HG03354 (cell line): ENCODE measurements around the gene CD46.
"Not testable (repeated sequence)": the region's sequence is repeated elsewhere in the genome, so short reads cannot be mapped to it uniquely, and the experiment has no call there.

Experiments used
- ATAC-seq: cut with Tn5 transposase; IDR thresholded peaks from one replicate; pipeline ENCODE4 v1.9.1; 2021; ENCODE audit warnings: mild to moderate bottlenecking; ENCODE audit not compliant: unreplicated experiment, poor library complexity, severe bottlenecking

Gene CD46

DNA sequence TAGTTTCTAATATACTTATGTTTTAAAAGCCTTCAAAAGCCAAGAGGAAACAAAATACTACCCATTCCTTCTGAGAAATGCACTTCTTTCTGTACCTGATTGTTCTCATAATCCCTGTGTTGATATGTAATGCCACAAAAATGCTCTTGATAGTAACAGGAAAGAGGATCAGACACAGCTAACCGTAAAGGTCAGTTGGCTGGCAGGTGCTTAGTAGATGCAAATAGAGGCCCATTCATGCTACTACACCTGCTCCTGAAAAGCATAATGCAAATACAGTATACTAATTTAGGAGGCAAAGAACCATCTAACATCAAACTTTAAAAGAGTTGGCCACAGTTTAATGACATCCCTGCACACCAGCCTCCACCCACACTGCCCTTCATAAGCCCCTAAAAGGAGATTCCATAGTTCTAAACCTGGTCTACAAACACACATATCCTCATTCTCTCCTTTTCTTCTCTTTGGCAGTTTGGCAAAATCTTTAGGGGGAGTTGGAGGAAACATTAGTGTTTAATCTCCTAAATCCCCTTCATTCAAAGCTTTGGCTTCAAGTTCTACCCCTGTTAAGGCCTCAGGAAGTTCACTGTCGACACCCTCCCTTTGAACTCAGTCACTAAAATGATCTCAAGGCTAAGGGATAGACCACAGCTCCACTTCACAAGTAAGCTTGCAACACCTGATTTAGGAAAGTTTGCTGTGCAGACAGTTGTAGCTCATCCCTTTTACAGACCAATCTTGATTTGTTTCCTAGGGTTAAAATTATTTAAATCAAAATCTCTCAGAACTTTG lies 2.9 kb upstream of the CD46 start:
- ATAC-seq, result no peak

DNA sequence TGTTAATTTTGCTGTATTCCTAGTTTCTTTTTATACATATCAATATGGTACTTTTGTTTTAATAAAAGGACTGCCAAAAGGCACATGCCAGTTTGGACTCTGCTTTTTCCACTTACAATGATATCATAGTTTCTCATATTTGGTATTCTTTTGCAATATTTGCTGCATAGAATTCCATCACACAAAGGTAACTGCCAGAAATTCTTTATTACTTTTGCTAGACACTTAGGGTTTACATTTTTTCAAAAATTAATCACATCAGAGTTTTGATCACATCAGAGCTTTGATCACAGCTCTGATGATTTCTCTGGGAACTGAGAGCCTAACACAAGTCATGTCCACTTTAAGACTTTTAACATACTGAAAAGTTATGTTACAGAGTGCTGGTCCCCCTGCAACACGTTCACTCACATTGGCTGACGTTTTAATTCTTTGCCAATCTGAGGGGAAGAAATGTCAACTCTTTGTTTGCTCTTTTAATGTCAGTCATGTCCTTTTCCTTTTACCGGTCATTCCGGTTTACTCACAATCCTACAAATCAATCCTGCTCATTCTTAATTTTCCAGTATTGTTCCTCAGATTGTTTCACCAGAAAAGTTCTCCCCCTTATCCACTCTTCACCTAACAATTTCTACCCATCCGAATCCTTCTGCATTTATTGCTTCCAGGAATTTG lies 1.1 kb upstream of the CD46 start:
- no peak for ATAC-seq

DNA sequence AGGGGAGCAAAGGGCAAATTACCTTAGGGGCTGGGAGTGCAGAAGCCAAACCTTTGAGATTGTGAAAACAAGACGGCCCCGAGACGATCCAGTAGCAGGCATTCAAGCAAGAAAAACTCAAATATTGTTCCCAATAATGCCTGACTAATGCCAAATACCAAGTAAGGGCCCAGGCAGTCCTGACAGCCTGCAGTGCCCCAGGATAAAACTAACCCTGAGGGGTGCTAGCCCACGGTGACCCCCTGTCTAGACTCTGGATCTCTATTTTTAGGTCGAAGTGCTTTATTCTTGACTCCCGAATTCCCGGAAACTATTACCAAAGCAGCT lies 428 bp upstream of the CD46 start:
- ATAC-seq, result peak; percentile 3

DNA sequence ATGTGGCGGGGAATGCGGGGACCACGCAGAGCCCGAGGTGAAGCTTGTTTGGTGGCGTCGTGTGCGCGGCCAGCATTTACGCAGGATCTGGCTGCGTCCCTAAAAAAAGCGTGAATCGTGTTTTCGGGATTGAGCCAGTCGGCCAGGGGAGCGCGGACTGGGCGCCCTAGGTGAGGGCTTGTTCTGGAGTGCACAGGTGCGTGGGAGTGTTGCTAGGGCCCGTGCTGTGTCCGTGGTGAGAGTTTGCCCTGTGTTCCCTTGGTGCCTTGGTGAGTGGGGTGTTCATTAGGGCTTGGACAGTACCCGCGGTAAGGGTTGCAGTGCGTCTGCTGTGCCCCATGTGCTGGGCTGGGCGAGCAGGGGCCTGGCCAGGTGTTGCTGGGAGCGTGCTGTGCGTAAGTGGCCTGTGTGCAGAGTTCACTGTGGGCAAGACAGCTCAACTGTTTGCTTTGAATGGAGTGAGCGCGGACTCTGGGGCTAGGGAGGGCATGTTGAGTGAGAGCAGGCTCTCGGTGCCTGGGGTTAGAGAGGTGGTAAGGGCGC lies 673 bp downstream of the CD46 start:
- ATAC-seq, result peak; percentile 27

DNA sequence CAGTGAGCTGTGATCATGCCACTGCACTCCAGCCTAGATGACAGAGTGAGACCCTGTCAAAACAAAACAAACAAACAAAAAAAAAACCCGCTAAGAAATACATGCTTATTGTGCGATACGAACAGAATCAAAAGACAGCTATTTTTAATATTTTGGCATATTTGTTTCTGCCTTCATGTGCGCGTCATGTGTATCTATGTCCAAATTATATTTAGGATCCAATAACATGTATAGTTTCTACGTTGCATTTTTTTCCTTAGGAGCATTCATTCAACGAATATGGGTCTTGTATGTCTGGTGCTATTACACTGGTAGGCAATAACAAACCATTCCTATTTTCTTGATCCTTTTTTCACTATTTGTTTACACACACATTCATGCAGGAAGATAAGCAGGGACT lies 1.8 kb downstream of the CD46 start:
- no peak for ATAC-seq

DNA sequence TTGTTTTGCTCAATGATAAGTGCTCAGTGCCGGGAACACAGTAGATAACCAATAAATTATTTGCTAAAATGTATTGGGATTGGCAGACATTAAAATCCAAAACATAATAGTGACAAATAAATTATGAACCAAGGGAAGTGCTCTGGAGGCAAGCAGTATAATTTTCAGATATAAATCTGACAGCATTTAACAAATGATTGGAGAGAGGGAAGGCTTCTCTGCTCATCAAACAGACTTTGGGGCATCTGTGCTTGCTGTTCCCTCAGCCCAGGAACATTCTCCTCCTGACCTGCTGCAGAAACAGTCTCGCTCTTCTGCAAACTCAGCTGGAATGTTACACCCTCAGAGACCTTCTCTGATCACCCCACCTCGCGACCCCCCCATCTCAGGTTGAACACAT lies 2.2 kb downstream of the CD46 start:
- ATAC-seq, result no peak

DNA sequence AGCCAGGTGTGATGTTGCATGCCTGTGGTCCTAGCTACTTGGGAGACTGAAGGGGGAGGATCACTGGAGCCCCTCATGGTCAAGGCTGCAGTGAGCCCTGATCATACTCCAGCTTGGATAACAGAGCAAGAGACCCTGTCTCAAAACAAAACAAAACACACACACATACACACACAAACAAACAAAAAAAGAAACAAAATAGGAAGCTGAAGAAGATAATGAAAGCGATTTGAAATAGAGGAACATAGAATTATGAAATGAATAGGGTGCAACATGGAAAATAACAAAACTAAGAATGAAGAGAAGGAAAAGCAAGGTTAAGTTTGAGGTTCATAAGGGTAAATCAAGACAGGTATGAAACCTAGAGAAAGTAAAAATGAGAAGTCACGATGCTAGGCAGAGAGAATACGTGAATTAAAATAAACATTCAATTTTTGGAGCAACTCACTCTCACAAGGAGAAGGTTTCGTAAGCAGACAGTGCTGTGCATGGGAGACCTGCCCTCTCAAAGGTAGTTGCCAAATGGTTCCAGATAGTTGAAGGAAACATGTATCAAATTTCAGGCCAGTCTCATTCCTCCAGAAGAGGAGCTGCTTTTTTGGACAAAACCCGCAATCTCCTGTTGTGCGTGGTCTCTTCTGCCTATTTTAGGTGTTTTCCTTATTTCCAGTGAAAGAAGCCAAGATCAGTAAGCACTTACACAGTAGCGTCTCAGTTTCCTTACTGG lies 3.3 kb downstream of the CD46 start:
- ATAC-seq, result no peak

DNA sequence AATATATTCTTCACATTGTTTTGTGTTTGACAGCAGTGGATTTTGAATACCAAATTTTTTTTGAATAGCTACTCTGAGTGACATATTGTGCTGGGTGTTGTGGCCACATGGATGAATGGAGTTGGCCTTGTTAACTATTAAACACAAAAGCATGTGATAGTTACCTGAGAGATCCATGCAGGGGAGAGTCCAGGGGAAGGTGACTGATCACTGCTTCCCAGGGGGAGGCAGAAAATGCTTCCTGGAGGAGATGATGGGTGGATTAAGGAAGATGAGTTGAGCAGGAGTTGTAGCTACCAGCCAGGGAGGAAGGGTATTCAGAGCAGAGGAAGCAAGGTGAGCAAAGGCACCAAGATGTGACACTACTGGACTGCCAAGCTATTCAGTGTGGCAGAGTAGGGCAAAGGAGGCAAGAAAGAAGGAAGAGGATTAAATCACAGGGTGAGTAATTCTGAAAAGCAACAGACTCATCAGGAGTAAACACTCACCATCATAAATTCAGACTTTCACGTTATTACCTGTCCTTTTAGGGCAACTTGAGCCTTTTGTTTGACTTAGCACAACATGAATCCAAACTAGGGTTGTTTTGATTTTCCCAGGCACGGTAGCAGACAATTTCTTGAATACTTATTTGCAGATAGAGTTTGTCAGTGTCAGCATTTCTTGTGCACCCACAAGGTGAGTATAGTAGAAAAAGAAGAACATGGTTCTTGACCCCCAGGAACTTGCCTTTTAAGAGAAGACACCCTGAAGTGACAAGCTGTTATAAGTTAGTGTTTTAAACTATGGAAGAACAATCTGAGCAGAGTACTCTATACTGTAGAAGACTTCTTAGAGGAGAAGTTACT lies 4.2 kb downstream of the CD46 start:
- no peak for ATAC-seq

DNA sequence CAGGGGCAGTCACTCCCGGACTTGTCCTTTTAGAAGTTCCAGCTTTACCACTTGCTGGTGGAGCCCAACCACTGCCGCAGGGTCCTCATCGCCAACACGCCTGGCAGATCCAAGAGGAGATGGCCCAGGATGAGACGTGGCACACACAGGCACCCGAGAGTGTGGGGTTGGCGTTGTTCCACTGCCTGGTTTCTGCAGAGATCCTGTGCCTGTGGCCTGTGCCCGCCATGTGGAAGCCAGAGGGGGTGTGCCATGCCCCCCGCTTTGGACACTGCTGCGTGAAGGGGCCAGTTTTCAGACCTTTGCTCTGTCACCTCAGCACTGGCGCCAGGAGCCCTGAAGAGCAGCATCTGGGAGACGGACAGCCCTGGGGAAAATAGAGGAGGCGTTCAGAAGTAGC lies 10.8 kb downstream of the CD46 start:
- ATAC-seq, result no peak

DNA sequence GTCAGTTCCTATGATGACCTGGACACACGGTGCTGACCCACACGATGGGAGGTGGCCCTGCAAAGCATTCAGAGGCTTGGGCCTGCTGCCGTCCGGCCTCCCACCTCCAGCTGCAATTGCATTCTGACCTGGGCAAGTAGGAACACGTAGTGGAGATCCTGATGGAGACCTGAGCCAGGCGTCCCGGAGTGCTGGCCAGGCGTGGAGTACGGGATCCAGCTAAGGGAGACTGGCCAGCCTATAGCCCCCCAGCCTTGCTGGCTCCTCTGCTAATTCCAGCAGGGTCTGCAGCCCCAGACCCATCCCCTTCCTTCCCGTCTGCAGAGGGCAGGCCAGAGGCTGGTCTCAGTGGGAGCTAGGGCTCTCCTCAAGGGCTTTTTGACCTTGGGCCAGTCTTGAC lies 11.2 kb downstream of the CD46 start:
- no peak for ATAC-seq

DNA sequence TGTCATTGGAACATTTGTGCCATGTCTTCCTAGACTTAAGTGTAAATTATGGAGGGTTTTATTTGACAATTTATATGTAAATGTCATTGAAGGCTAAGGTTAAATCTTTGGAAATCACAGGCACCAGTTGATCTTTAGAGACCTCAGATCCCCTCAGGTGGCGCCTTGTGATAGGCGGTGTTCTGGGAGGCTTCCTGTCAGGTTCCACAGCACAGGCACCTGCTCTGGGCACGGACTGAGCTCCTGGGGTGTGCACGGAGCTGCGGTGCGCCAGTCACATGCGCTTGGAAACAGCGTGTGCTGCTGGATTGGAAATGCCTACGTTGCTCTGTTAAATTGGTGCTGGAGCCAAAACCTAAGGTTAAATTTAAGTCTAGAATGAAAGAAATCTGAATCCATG lies 12.1 kb downstream of the CD46 start:
- ATAC-seq, result no peak

DNA sequence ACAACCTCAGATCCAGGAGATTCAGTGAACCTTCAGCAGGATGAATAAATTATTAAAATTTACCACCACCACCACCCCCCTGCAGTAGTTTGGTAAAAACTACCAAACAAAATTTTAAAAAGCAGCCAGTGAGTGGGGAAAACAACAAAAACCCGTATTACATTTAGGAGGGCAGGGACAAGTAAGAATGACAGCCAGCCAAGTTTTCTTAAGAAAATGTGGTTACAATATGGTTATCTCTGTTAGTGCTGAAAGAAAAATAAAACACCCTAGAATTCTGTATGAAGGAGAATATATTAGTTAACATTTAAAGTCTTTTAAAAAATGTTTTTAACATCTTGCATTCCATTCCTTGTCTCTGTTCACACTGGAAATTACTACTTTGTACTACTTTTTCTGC lies 14.7 kb downstream of the CD46 start:
- ATAC-seq, result no peak

DNA sequence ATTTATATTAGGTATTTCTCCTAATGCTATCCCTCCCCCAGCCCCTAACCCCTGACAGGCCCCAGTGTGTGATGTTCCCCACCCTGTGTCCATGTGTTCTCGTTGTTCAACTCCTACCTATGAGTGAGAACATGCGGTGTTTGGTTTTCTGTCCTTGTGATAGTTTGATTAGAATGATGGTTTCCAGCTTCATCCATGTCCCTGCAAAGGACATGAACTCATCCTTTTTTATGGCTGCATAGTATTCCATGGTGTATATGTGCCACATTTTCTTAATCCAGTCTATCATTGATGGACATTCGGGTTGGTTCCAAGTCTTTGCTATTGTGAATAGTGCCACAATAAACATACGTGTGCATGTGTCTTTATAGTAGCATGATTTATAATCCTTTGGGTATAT lies 18.7 kb downstream of the CD46 start:
- ATAC-seq, result not testable (repeated sequence)

DNA sequence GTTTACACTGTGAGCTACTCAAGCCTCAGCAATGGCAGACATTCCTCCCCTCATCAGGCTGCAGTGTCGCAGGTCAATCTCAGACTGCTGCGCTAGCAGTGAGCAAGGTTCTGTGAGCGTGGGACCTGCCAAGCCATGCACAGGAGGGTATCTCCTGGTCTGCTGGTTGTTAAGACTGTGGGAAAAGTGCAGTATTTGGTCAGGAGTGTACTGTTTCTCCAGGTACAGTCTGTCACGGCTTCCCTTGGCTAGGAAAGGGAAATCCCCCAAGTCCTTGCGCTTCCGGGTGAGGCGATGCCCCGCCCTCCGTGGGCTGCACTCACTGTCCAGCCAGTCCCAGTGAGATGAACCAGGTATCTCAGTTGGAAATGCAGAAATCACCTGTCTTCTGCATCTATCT lies 24.2 kb downstream of the CD46 start:
- not testable (repeated sequence) for ATAC-seq

DNA sequence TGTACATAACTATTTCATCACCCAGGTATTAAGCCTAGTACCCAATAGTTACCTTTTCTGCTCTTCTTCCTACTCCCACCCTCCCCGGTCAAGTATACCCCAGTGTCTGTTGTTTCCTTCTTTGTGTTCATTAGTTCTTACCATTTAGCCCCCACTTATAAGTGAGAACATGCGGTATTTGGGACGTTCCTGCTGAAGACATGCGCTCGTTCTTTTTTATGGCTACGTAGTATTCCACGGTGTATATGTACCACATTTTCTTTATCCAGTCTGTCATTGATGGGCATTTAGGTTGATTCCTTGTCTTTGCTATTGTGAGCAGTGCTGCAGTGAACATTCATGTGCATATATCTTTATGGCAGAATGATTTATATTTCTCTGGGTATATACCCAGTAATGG lies 25.6 kb downstream of the CD46 start:
- not testable (repeated sequence) for ATAC-seq

DNA sequence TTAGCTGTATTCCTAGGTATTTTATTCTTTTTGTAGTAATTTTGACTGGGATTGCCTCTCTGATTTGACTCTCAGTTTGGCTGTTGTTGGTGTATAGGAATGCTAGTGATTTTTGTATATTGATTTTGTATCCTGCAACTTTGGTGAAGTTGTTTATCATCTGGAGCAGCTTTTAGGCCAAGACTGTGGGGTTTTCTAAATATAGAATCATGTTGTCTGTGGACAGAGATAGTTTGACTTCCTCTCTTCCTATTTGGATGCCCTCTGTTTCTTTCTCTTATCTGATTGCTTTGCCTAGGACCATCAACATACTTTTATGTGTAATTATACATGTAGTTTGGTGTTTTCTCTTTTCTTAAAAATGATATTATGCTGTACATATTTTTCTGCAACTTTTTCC lies 27.2 kb downstream of the CD46 start:
- no peak for ATAC-seq

DNA sequence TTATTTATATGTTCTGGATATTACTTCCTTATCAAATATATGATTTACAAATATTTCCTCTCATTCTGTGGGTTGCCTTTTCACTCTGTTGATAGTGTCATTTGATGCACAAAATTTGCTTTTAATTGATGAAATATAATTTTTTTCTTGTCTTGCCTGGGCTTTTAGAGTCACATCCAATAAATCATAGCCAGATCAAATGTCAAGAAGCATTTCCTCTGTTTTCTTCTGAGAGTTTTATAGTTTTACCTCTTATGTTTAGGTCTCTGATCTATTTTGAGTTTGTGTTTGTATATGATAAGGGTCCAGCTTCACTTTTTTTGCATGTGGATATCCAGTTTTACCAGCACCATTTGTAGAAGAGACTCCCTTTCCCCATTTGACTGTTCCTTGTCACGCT lies 29.5 kb downstream of the CD46 start:
- no peak for ATAC-seq

DNA sequence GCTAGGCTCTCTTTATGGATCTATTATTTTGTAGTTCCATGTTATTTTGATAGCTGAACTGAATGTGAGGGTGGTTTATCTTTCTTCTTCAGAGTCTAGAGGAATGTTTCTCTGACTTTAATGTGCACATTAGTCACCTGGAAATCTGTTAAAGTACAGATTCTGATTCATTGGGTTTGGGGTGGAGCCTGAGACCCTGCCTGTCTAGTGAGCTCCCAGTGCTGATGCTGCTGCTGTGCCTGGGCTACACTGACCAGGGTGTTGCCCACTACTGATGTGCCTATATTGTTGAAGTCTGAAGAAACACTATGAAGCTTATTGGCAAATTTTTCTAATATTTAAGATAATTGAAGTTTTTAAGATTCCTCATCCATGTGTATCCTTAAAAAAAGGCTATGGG lies 35.9 kb downstream of the CD46 start:
- ATAC-seq, result no peak

DNA sequence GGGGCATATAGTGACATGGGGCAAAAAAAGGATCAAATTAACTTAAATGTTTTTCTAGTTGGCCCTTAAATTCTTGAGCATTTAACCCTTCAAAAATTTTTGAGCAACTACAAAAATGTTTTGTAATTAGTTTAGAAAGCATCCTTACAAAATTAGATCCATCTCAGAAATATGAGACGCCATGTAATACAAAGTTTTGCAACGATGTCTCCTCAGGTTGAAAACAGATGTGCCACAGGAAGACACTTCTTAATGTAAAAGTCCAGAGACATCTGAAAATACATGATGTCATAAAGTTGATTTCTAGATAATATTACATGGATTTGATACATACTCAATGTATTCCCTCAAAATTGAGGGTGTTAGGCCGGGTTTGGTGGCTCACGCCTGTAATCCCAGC lies 37.5 kb downstream of the CD46 start:
- ATAC-seq, result no peak
